K562 treated with DMSO at 1 percent for 48 hours (cell line): ENCODE data around the gene TAS2R30. TPM values are rescaled to one million over a fixed set of nuclear protein-coding genes. Genes with fewer than 3 reads are reported as not detected.

ENCODE experiments used
- total RNA-seq: library from RNA; unstranded; fragments of 300-600 nt; gene quantifications from 2 replicates; pipeline ENCODE4 v1.2.3, GENCODE V29; 2022; ENCODE audit warnings: low replicate concordance; ENCODE audit errors: extremely low read depth

Gene TAS2R30, protein sequence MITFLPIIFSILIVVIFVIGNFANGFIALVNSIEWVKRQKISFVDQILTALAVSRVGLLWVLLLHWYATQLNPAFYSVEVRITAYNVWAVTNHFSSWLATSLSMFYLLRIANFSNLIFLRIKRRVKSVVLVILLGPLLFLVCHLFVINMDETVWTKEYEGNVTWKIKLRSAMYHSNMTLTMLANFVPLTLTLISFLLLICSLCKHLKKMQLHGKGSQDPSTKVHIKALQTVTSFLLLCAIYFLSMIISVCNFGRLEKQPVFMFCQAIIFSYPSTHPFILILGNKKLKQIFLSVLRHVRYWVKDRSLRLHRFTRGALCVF
- not detected in 2 replicates for total RNA-seq

GRCh38 chr12:11134305-11134704 is at the start of gene TAS2R30:
TSS of gene TAS2R30 (minus strand) at chr12:11134644. CDS start at chr12:11134244, 400 bp downstream.

GRCh38 chr12:11171145-11171968 is 36.9 kb upstream of the TAS2R30 start, which contains the start of gene SMIM10L1:
TSS of gene SMIM10L1 (plus strand) at chr12:11171194. CDS start at chr12:11171357, 163 bp downstream.

GRCh38 chr12:11092128-11092527 is 42.3 kb downstream of the TAS2R30 start, which contains the start of gene TAS2R43:
TSS of gene TAS2R43 (minus strand) at chr12:11092313. CDS start at chr12:11092229, 84 bp downstream.

Other genes with a start within 250 kb of the TAS2R30 start
- not detected in 2 replicates for gene TAS2R13, start 225.1 kb downstream of the TAS2R30 start, total RNA-seq
- not detected in 2 replicates for gene PRH2, start 205.4 kb downstream of the TAS2R30 start, total RNA-seq
- gene TAS2R14, start 195.4 kb downstream of the TAS2R30 start, total RNA-seq = not detected in 2 replicates
- not detected in 2 replicates for gene TAS2R50, start 147.7 kb downstream of the TAS2R30 start, total RNA-seq
- gene TAS2R20, start 136.3 kb downstream of the TAS2R30 start, total RNA-seq = not detected in 2 replicates
- gene TAS2R19, start 112.0 kb downstream of the TAS2R30 start, total RNA-seq = not detected in 2 replicates
- gene TAS2R31, start 103.2 kb downstream of the TAS2R30 start, total RNA-seq = not detected in 2 replicates
- not detected in 2 replicates for gene TAS2R46, start 72.3 kb downstream of the TAS2R30 start, total RNA-seq
- gene TAS2R43, start 42.3 kb downstream of the TAS2R30 start, total RNA-seq = not detected in 2 replicates
- gene SMIM10L1, start 36.5 kb upstream of the TAS2R30 start, total RNA-seq = not detected in 2 replicates
- not detected in 2 replicates for gene TAS2R42, start 52.3 kb upstream of the TAS2R30 start, total RNA-seq
- gene PRB3, start 135.1 kb upstream of the TAS2R30 start, total RNA-seq = not detected in 2 replicates
- not detected in 2 replicates for gene PRB4, start 175.8 kb upstream of the TAS2R30 start, total RNA-seq